GM12891 (cell line): ENCODE measurements around the gene SLC1A6.

Experiments used
- PAX5 ChIP-seq: IDR thresholded peaks from 2 replicates; pipeline ENCODE4 v1.6.1; 2011; ENCODE audit warnings: low read length, moderate library complexity, mild to moderate bottlenecking; ENCODE audit not compliant: insufficient read depth, severe bottlenecking
- POLR2A ChIP-seq: IDR thresholded peaks from 2 replicates; pipeline ENCODE4 v1.6.1; 2011; ENCODE audit warnings: low read depth, low read length, control low read depth
- POLR2AphosphoS5 ChIP-seq: IDR thresholded peaks from 2 replicates; pipeline ENCODE4 v1.6.1; 2011; ENCODE audit warnings: low read depth, low read length, control low read depth
- POU2F2 ChIP-seq: IDR thresholded peaks from 2 replicates; pipeline ENCODE4 v1.6.1; 2011; ENCODE audit warnings: low read depth, mild to moderate bottlenecking, control low read depth, low read length, moderate library complexity
- SPI1 ChIP-seq: IDR thresholded peaks from 2 replicates; pipeline ENCODE4 v1.6.1; 2011; ENCODE audit warnings: low read depth, low read length, control low read depth
- TAF1 ChIP-seq: IDR thresholded peaks from 2 replicates; pipeline ENCODE4 v1.6.1; 2011; ENCODE audit warnings: low read depth, low read length, control low read depth

GRCh38 chr19:15010501-15011300 is 31.0 kb upstream of the SLC1A6 start:
- TF ChIP-seq TAF1: no peak
- no peak for TF ChIP-seq POLR2AphosphoS5
- no peak for TF ChIP-seq POLR2A
- TF ChIP-seq SPI1: no peak
- no peak for TF ChIP-seq POU2F2
- TF ChIP-seq PAX5: no peak
